ENCODE data around the gene NTF3.

GRCh38 chr12:5479761-5480160 lies 47.9 kb downstream of the NTF3 start:
- TF ChIP-seq, protein P1, sequence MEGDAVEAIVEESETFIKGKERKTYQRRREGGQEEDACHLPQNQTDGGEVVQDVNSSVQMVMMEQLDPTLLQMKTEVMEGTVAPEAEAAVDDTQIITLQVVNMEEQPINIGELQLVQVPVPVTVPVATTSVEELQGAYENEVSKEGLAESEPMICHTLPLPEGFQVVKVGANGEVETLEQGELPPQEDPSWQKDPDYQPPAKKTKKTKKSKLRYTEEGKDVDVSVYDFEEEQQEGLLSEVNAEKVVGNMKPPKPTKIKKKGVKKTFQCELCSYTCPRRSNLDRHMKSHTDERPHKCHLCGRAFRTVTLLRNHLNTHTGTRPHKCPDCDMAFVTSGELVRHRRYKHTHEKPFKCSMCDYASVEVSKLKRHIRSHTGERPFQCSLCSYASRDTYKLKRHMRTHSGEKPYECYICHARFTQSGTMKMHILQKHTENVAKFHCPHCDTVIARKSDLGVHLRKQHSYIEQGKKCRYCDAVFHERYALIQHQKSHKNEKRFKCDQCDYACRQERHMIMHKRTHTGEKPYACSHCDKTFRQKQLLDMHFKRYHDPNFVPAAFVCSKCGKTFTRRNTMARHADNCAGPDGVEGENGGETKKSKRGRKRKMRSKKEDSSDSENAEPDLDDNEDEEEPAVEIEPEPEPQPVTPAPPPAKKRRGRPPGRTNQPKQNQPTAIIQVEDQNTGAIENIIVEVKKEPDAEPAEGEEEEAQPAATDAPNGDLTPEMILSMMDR (IDR thresholded peaks at IDR 0.05): no peak
- no peak for TF ChIP-seq POLR2A (IDR thresholded peaks at IDR 0.05)

All from right lobe of liver (tissue), 4 donors.